GM23338 (cell line): ENCODE data around the gene SEL1L2. TPM values are rescaled to one million over a fixed set of nuclear protein-coding genes. Genes with fewer than 3 reads are reported as not detected.

Source experiments
- ATAC-seq: fragments of 200-7000 bp; cut with Tn5 transposase; 3 replicates; pipeline ENCODE4 v1.9.1; 2020
- DNase-seq: peaks from one replicate; pipeline ENCODE4 v3.0.0-alpha.2; 2015; ENCODE audit warnings: low spot score
- H2AFZ ChIP-seq: fragments of 200-600 bp; sonication (generic); 2 replicates; pipeline ENCODE4 v1.8.0; 2016; ENCODE audit warnings: antibody characterized with exemption, mild to moderate bottlenecking, moderate library complexity
- H3F3A ChIP-seq: fragments of 200-600 bp; sonication (generic); replicated peaks from 2 replicates; pipeline ENCODE4 v1.8.0; 2017; ENCODE audit warnings: antibody characterized with exemption, mixed run types, low read depth
- H3K27ac ChIP-seq: fragments of 200-600 bp; sonication (generic); 2 replicates; pipeline ENCODE4 v1.6.1; 2016; ENCODE audit warnings: low read depth
- H3K27me3 ChIP-seq: fragments of 200-600 bp; sonication (generic); 2 replicates; pipeline ENCODE4 v1.8.0; 2016; ENCODE audit warnings: mild to moderate bottlenecking, mixed run types, moderate library complexity; ENCODE audit not compliant: insufficient read depth
- H3K36me3 ChIP-seq: fragments of 200-600 bp; sonication (generic); 2 replicates; pipeline ENCODE4 v1.8.0; 2016; ENCODE audit warnings: mild to moderate bottlenecking; ENCODE audit not compliant: insufficient read depth
- H3K4me1 ChIP-seq: fragments of 200-600 bp; sonication (generic); 2 replicates; pipeline ENCODE4 v1.8.0; 2016; ENCODE audit warnings: mild to moderate bottlenecking, moderate library complexity; ENCODE audit not compliant: insufficient read depth
- H3K4me2 ChIP-seq: fragments of 200-600 bp; sonication (generic); 2 replicates; pipeline ENCODE4 v1.7.1; 2017; ENCODE audit warnings: mixed run types
- H3K4me3 ChIP-seq: fragments of 200-600 bp; sonication (generic); 2 replicates; pipeline ENCODE4 v1.6.1; 2016; ENCODE audit warnings: mixed run types
- H3K79me2 ChIP-seq: fragments of 200-600 bp; sonication (generic); replicated peaks from 2 replicates; pipeline ENCODE4 v1.8.0; 2017; ENCODE audit warnings: mild to moderate bottlenecking; ENCODE audit not compliant: insufficient read depth
- H3K9me2 ChIP-seq: fragments of 200-600 bp; sonication (generic); 2 replicates; pipeline ENCODE4 v1.8.0; 2017; ENCODE audit not compliant: insufficient read depth
- H4K20me1 ChIP-seq: fragments of 200-600 bp; sonication (generic); replicated peaks from 2 replicates; pipeline ENCODE4 v1.8.0; 2017; ENCODE audit warnings: mild to moderate bottlenecking; ENCODE audit not compliant: insufficient read depth
- H3K27ac Mint-ChIP-seq: 2 replicates; pipeline ENCODE4 v1.8.0; 2020; ENCODE audit warnings: inconsistent platforms, mild to moderate bottlenecking, moderate library complexity, mixed read lengths
- H3K27me3 Mint-ChIP-seq: 3 replicates; pipeline ENCODE4 v1.8.0; 2022; ENCODE audit warnings: low read depth, mild to moderate bottlenecking, moderate library complexity, mixed read lengths, inconsistent platforms; ENCODE audit not compliant: insufficient read depth, poor library complexity
- H3K36me3 Mint-ChIP-seq: 3 replicates; pipeline ENCODE4 v1.8.0; 2021; ENCODE audit warnings: low read depth, mild to moderate bottlenecking, inconsistent platforms, moderate library complexity, mixed read lengths
- H3K4me1 Mint-ChIP-seq: 3 replicates; pipeline ENCODE4 v1.8.0; 2020; ENCODE audit warnings: mild to moderate bottlenecking, inconsistent platforms, mixed read lengths
- H3K4me3 Mint-ChIP-seq: 3 replicates; pipeline ENCODE4 v1.8.0; 2021; ENCODE audit warnings: moderate library complexity, mild to moderate bottlenecking, inconsistent platforms, mixed read lengths
- H3K9me3 Mint-ChIP-seq: 3 replicates; pipeline ENCODE4 v1.8.0; 2020; ENCODE audit warnings: moderate library complexity, mild to moderate bottlenecking, inconsistent platforms, mixed read lengths
- CREB1 ChIP-seq: fragments of 250-450 bp; sonication (Bioruptor Pico); IDR thresholded peaks from 2 replicates; pipeline ENCODE4 v1.5.0; 2020; ENCODE audit warnings: low read depth, mild to moderate bottlenecking, moderate library complexity
- EZH2 ChIP-seq: fragments of 200-600 bp; sonication (generic); IDR thresholded peaks from one replicate; pipeline ENCODE4 v1.8.0; 2017; ENCODE audit warnings: antibody characterized with exemption, mild to moderate bottlenecking, low read depth; ENCODE audit not compliant: unreplicated experiment
- JUNB ChIP-seq: IDR thresholded peaks from one replicate; pipeline ENCODE4 v1.6.1; 2016; ENCODE audit warnings: antibody characterized with exemption; ENCODE audit not compliant: unreplicated experiment
- NANOG ChIP-seq: IDR thresholded peaks from 2 replicates; pipeline ENCODE4 v1.6.1; 2016; ENCODE audit warnings: antibody characterized with exemption, borderline replicate concordance
- POLR2AphosphoS5 ChIP-seq: IDR thresholded peaks from 2 replicates; pipeline ENCODE4 v1.6.1; 2016; ENCODE audit warnings: antibody characterized with exemption, low read depth
- STAT1 ChIP-seq: IDR thresholded peaks from one replicate; pipeline ENCODE4 v1.6.1; 2016; ENCODE audit warnings: antibody characterized with exemption; ENCODE audit not compliant: unreplicated experiment
- ZNF114 ChIP-seq: fragments of 250-450 bp; sonication (Bioruptor Pico); IDR thresholded peaks from 2 replicates; pipeline ENCODE4 v1.5.0; 2020; ENCODE audit warnings: mild to moderate bottlenecking, moderate library complexity
- polyA plus RNA-seq: library from polyadenylated mRNA; unstranded; fragments of >200 nt; fragmentation: Nextera tagmentation; extraction: Ambion mirVana; gene quantifications from 2 replicates; pipeline ENCODE4 v1.2.1, GENCODE V29; 2016
- small RNA-seq: library from RNA; depleted of rRNA; stranded (forward); fragments of <200 nt; gene quantifications from one replicate; pipeline ENCODE3, GENCODE V24; 2014; ENCODE audit warnings: low replicate concordance
- total RNA-seq: library from RNA; depleted of rRNA; stranded (reverse); fragments of >200 nt; shearing (Covaris generic); gene quantifications from 2 replicates; pipeline ENCODE4 v1.2.3, GENCODE V29; 2014; rRNA removed
- TF ChIP-seq, protein P1 (sequence below): IDR thresholded peaks from one replicate; pipeline ENCODE4 v1.6.1; 2018; ENCODE audit warnings: antibody characterized with exemption; ENCODE audit not compliant: unreplicated experiment

SEL1L2 gene
- total and polyA plus RNA-seq, 2 experiments from 2014 or later, result not detected

DNA sequence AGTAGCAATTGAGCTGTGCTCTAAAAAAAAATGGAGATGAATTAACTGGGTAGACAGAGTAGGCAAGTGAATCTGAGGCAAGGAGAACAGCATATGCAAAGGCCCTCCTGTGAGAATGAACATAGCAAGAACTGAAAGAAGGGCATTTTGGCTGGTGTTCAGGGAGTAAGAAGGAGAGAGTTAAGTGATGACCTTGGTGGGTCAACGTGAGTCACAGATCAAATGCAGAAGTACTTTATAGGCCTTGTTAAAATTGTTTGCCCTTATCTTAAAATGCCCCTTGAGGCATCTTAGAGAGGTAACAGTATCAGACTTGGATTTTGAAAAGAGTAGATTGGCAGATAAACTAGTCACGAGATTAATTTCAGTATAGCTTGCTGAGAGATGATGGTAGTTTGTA lies 181.0 kb downstream of the SEL1L2 start (continued):
- TF ChIP-seq CREB1 (CRISPR knock-in tag), result no peak
- no peak for TF ChIP-seq JUNB
- TF ChIP-seq ZNF114 (CRISPR knock-in tag), result no peak
- TF ChIP-seq STAT1, result no peak
- no peak for TF ChIP-seq EZH2
- TF ChIP-seq POLR2AphosphoS5, result no peak

DNA sequence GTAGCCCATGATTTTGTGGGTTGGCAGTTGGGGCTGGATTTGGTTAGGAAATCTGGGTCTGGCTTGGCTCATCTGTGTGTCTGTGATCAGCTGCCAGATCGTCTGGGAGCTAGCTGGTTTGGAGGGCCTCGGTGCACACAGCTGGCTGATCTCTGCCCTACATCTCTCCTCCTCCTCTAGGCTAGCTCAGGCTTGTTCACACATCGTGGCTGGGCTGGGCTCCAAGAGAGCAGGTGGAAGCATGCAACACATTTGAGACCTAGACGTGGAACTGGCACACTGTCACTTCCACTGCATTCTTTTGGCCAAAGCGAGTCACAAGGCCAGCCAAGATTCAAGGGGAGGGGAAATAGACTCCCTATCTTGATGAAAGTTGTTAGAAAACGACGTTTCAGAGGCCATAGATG lies 189.7 kb downstream of the SEL1L2 start:
- Mint-ChIP-seq H3K36me3 (peaks cover 69% of the 10 kb centered on the region), H3K27me3 (peaks cover 3% of the 10 kb centered on the region), H3K4me1 (no peaks in the 10 kb centered on the region), H3K27ac (no peak overlapping the region), H3K4me3 (no peak overlapping the region), H3K9me3 (no peaks in the 10 kb centered on the region)
- H3K27me3 ChIP-seq, result no peaks in the 10 kb centered on the region
- TF ChIP-seq STAT1, result no peak
- H4K20me1 ChIP-seq, result 0 out of 2 replicates have a peak, but pooled peaks cover 5% of the 10 kb centered on the region
- H3K9me2 ChIP-seq, result no peaks in the 10 kb centered on the region
- H3K27ac ChIP-seq, result no peak overlapping the region
- H3K36me3 ChIP-seq, result peaks cover 39% of the 10 kb centered on the region; the same call in 1 of the 2 replicates
- H3K4me1 ChIP-seq, result no peaks in the 10 kb centered on the region
- peaks cover 4% of the 10 kb centered on the region; the same call in 1 of the 2 replicates for H3K79me2 ChIP-seq
- H3K4me2 ChIP-seq, result no peak overlapping the region
- no peak overlapping the region for H3K4me3 ChIP-seq
- DNase-seq (no peak), ATAC-seq (no peak)
- no peaks in the 10 kb centered on the region for H3F3A ChIP-seq
- no peak overlapping the region for H2AFZ ChIP-seq

DNA sequence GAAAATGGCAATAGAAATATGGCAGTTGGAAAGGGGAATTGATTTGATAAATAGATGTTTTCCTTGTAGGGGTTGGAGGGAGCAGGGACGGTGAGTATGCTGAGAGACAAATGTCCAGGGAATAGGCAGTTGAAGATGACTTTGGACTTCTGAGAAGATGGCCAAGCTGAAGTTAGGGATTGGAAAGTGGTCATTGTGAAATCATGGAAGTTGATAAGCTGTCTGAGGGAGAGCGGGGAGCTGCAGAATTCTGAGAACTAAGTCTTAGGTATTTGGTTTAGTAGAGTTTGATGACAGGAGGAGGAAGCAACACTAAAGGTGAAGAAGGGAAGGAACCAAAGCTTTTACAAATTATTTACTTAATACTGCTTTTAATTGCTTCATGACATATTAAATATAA lies 190.4 kb downstream of the SEL1L2 start:
- Mint-ChIP-seq H3K27me3 (peaks cover 3% of the 10 kb centered on the region), H3K4me3 (no peak overlapping the region), H3K4me1 (no peaks in the 10 kb centered on the region), H3K27ac (no peak overlapping the region), H3K9me3 (no peaks in the 10 kb centered on the region), H3K36me3 (peaks cover 75% of the 10 kb centered on the region)
- Histone ChIP-seq H3K27me3 (no peaks in the 10 kb centered on the region), H3K4me2 (no peak overlapping the region), H3K27ac (no peak overlapping the region), H4K20me1 (0 out of 2 replicates have a peak, but pooled peaks cover 5% of the 10 kb centered on the region), H3K4me3 (no peak overlapping the region), H3K79me2 (0 out of 2 replicates have a peak, but pooled peaks cover 4% of the 10 kb centered on the region), H3F3A (no peaks in the 10 kb centered on the region), H3K36me3 (peaks cover 44% of the 10 kb centered on the region), H2AFZ (no peak overlapping the region), H3K9me2 (no peaks in the 10 kb centered on the region), H3K4me1 (no peaks in the 10 kb centered on the region)
- DNase-seq, result no peak
- TF ChIP-seq CREB1 (CRISPR knock-in tag) (no peak), STAT1 (no peak), ZNF114 (CRISPR knock-in tag) (no peak), NANOG (no peak)
- TF ChIP-seq, protein P1, sequence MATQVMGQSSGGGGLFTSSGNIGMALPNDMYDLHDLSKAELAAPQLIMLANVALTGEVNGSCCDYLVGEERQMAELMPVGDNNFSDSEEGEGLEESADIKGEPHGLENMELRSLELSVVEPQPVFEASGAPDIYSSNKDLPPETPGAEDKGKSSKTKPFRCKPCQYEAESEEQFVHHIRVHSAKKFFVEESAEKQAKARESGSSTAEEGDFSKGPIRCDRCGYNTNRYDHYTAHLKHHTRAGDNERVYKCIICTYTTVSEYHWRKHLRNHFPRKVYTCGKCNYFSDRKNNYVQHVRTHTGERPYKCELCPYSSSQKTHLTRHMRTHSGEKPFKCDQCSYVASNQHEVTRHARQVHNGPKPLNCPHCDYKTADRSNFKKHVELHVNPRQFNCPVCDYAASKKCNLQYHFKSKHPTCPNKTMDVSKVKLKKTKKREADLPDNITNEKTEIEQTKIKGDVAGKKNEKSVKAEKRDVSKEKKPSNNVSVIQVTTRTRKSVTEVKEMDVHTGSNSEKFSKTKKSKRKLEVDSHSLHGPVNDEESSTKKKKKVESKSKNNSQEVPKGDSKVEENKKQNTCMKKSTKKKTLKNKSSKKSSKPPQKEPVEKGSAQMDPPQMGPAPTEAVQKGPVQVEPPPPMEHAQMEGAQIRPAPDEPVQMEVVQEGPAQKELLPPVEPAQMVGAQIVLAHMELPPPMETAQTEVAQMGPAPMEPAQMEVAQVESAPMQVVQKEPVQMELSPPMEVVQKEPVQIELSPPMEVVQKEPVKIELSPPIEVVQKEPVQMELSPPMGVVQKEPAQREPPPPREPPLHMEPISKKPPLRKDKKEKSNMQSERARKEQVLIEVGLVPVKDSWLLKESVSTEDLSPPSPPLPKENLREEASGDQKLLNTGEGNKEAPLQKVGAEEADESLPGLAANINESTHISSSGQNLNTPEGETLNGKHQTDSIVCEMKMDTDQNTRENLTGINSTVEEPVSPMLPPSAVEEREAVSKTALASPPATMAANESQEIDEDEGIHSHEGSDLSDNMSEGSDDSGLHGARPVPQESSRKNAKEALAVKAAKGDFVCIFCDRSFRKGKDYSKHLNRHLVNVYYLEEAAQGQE, result no peak
- ATAC-seq, result no peak

Small RNA genes within 50 kb of the gene (small RNA-seq; reads per million reads assigned to genes)
- gene RNU6-278P (not detected), gene RPS3P1 (not detected)

Other genes with a start within 250 kb of the SEL1L2 start
- 20.5 and 21.9 TPM in 2 replicates for gene ESF1, start 205.7 kb downstream of the SEL1L2 start, total RNA-seq
- gene ESF1, start 205.7 kb downstream of the SEL1L2 start, polyA plus RNA-seq, result 65.0 and 71.7 TPM in 2 replicates
- gene NDUFAF5, start 205.6 kb downstream of the SEL1L2 start, total RNA-seq, result 18.0 and 25.3 TPM in 2 replicates
- gene NDUFAF5, start 205.6 kb downstream of the SEL1L2 start, polyA plus RNA-seq, result 23.1 and 33.0 TPM in 2 replicates
- 2.0 and 2.8 TPM in 2 replicates for gene MACROD2, start 4.9 kb upstream of the SEL1L2 start, total RNA-seq
- gene MACROD2, start 4.9 kb upstream of the SEL1L2 start, polyA plus RNA-seq, result 4.3 and 5.5 TPM in 2 replicates